Mesendoderm (in vitro differentiated cells): ENCODE measurements around the gene NCBP1.
A peak's percentile ranks its signal among the peaks of the same experiment; 100 is the strongest.

Source experiments
- DNase-seq: peaks from one replicate; pipeline ENCODE4 v3.0.0; 2013
- H2AK5ac ChIP-seq: 2 replicates; pipeline ENCODE4 v1.6.1; 2013; ENCODE audit warnings: low read length, inconsistent platforms
- H2BK120ac ChIP-seq: 2 replicates; pipeline ENCODE4 v1.6.1; 2013; ENCODE audit warnings: low read depth, mild to moderate bottlenecking, low read length, moderate library complexity, mixed read lengths
- H2BK15ac ChIP-seq: replicated peaks from 2 replicates; pipeline ENCODE4 v1.6.1; 2013; ENCODE audit warnings: low read depth, mild to moderate bottlenecking, moderate library complexity
- H2BK5ac ChIP-seq: 2 replicates; pipeline ENCODE4 v1.6.1; 2013; ENCODE audit warnings: low read length, inconsistent platforms
- H3K18ac ChIP-seq: 2 replicates; pipeline ENCODE4 v1.6.1; 2013; ENCODE audit warnings: mild to moderate bottlenecking, low read length, mixed read lengths
- H3K23ac ChIP-seq: one replicate; pipeline ENCODE4 v1.6.1; 2013; ENCODE audit warnings: low read length
- H3K27ac ChIP-seq: 2 replicates; pipeline ENCODE4 v1.5.1; 2013; ENCODE audit warnings: low read depth, mild to moderate bottlenecking, inconsistent platforms, low read length, moderate library complexity
- H3K27me3 ChIP-seq: 2 replicates; pipeline ENCODE4 v1.6.1; 2013; ENCODE audit warnings: low read length, control low read depth, mild to moderate bottlenecking, inconsistent platforms; ENCODE audit not compliant: insufficient read depth, poor library complexity
- H3K36me3 ChIP-seq: 2 replicates; pipeline ENCODE4 v1.6.1; 2013; ENCODE audit warnings: low read length, inconsistent platforms; ENCODE audit not compliant: control insufficient read depth, insufficient read depth
- H3K4ac ChIP-seq: one replicate; pipeline ENCODE4 v1.6.1; 2013; ENCODE audit warnings: low read depth, mild to moderate bottlenecking, low read length, moderate library complexity
- H3K4me1 ChIP-seq: 2 replicates; pipeline ENCODE4 v1.6.1; 2013; ENCODE audit warnings: low read depth, low read length, inconsistent platforms; ENCODE audit not compliant: control insufficient read depth
- H3K4me2 ChIP-seq: 2 replicates; pipeline ENCODE4 v1.6.1; 2013; ENCODE audit warnings: low read length
- H3K4me3 ChIP-seq: 2 replicates; pipeline ENCODE4 v1.5.1; 2013; ENCODE audit warnings: mild to moderate bottlenecking, low read length
- H3K56ac ChIP-seq: one replicate; pipeline ENCODE4 v1.6.1; 2013; ENCODE audit warnings: low read length
- H3K79me1 ChIP-seq: 2 replicates; pipeline ENCODE4 v1.6.1; 2013; ENCODE audit warnings: low read length, inconsistent platforms
- H3K79me2 ChIP-seq: 2 replicates; pipeline ENCODE4 v1.6.1; 2013; ENCODE audit warnings: mild to moderate bottlenecking, low read length; ENCODE audit not compliant: control insufficient read depth, insufficient read depth
- H3K9ac ChIP-seq: 2 replicates; pipeline ENCODE4 v1.6.1; 2013; ENCODE audit warnings: low read length, inconsistent platforms
- H4K5ac ChIP-seq: one replicate; pipeline ENCODE4 v1.6.1; 2013; ENCODE audit warnings: low read length
- H4K8ac ChIP-seq: one replicate; pipeline ENCODE4 v1.6.1; 2013; ENCODE audit warnings: low read depth, mild to moderate bottlenecking, control low read depth, low read length, moderate library complexity
- WGBS: extraction: QIAGEN DNeasy Blood & Tissue Kit; methylation state at CpG from one replicate; pipeline ENCODE4 v1.1.7; 2013; ENCODE audit warnings: low lambda C conversion rate, missing lambda C conversion rate; ENCODE audit not compliant: insufficient coverage; ENCODE audit errors: extremely low coverage; 5-methylcytosine and 5-hydroxymethylcytosine counted together

Gene NCBP1

DNA sequence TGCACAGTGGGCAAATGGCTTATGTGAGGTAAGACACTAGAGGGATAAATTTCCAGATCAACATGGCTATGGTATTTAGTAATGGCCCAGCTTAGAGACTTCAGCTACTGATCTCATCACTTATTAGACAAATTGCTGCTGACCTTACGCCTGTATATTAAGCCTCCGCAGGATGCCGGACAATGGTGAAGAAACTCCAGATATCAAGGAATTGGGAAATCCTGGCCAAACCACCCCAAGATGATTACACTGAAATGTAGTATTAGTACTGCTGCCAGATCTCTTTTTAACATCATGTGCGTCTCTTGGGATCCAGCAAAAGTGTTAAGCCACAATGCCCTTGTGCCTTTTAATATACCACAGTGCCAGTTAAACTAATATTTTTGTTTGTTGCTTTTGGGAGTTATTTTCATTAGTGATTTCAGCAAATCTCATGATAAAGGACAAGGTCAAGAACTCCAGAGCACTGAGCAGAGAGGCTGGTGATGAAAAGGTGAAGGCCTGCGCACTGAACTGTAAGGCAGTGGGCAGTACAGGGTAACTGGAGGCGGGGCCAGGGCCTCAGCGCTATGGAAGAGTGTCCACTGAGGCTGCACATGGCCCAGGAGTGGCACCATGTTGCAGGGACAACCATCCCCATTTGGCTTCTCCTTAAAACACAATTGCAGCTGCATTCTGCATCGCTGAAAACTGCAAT, 32.9 kb upstream of the NCBP1 start:
- H4K5ac ChIP-seq, result no peak overlapping the region
- H2AK5ac ChIP-seq, result no peak overlapping the region
- no peaks in the 10 kb centered on the region for H3K79me1 ChIP-seq
- H3K4me2 ChIP-seq, result no peak overlapping the region
- H3K4ac ChIP-seq, result no peak overlapping the region
- H3K4me3 ChIP-seq, result no peak overlapping the region
- no peak overlapping the region for H3K27ac ChIP-seq
- H3K9ac ChIP-seq, result no peak overlapping the region
- H2BK120ac ChIP-seq, result no peak overlapping the region
- no peaks in the 10 kb centered on the region for H3K4me1 ChIP-seq
- H3K23ac ChIP-seq, result no peak overlapping the region
- H3K79me2 ChIP-seq, result no peaks in the 10 kb centered on the region
- no peak overlapping the region for H4K8ac ChIP-seq
- H3K36me3 ChIP-seq, result peaks cover 10% of the 10 kb centered on the region
- no peak for DNase-seq
- H2BK15ac ChIP-seq, result no peak overlapping the region
- no CpG with 5 or more reads among the region's 8 CpGs for WGBS
- H3K56ac ChIP-seq, result no peak overlapping the region
- no peak overlapping the region for H2BK5ac ChIP-seq
- H3K27me3 ChIP-seq, result no peaks in the 10 kb centered on the region
- H3K18ac ChIP-seq, result no peak overlapping the region

DNA sequence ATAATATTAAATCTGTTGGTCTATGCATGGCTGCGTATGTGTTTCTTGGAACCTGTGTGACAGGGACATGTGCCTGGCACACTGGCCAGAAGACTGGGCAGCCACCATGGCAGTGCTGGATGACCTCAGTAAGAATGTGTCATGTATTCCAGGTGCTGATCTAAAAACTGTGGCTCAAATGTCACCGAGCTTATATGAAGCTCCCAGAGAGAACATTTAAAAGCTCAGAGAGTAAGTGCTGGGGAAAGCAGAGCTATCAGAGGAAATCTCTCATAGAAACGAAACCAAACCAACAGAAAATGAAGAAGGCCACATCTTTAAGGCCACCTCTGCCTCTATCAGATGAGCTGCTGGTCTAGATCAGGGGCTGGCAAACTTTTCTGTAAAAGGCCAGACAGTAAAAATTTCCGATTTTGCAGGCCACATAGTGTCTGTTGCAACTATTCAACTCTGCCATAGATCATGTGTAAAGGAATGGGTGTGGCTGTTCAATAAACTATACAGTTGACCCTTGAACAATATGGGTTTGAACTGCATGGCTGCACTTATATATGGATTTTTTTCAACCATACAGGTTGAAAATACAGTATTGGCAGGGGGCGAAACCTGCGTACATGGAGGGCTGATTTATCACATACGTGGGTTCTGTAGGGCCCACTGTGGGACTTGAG, 32.3 kb upstream of the NCBP1 start:
- no peak for DNase-seq
- Histone ChIP-seq H3K9ac (no peak overlapping the region), H2BK120ac (no peak overlapping the region), H3K79me2 (no peaks in the 10 kb centered on the region), H3K4me1 (no peaks in the 10 kb centered on the region), H2BK5ac (no peak overlapping the region), H4K5ac (no peak overlapping the region), H3K4ac (no peak overlapping the region), H3K36me3 (peaks cover 10% of the 10 kb centered on the region), H3K27me3 (no peaks in the 10 kb centered on the region), H3K4me2 (no peak overlapping the region), H3K27ac (no peak overlapping the region), H3K56ac (no peak overlapping the region), H3K18ac (no peak overlapping the region), H3K4me3 (no peak overlapping the region), H3K79me1 (no peaks in the 10 kb centered on the region), H4K8ac (no peak overlapping the region), H2AK5ac (no peak overlapping the region), H3K23ac (no peak overlapping the region), H2BK15ac (no peak overlapping the region)
- WGBS, result no CpG with 5 or more reads among the region's 7 CpGs

DNA sequence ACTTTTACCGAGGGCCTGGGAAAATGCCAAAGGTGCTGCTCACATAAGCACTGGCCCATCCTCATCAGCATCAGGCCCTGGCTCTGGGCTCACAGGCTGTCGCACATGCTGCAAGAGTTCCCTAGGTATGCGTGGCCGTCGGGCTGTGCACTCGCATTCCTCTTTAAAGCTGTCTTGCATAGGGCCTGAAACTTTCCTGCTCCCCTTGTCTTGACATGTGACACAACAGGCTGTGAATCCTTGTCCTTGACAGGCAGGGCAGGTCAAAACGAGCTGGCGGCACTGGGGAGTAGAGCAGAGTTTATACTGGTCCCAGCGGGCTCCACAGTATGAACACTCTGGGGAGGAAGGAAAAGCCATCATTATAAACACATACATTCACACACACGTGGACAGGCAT, 31.2 kb upstream of the NCBP1 start:
- H3K18ac ChIP-seq, result no peak overlapping the region
- H3K27ac ChIP-seq, result no peak overlapping the region
- no peak overlapping the region for H2BK120ac ChIP-seq
- H4K5ac ChIP-seq, result no peak overlapping the region
- H3K56ac ChIP-seq, result no peak overlapping the region
- no peak overlapping the region for H3K4ac ChIP-seq
- H3K79me1 ChIP-seq, result no peaks in the 10 kb centered on the region
- peaks cover 10% of the 10 kb centered on the region for H3K36me3 ChIP-seq
- H2AK5ac ChIP-seq, result no peak overlapping the region
- no peak overlapping the region for H3K4me3 ChIP-seq
- no peak overlapping the region for H3K4me2 ChIP-seq
- H3K23ac ChIP-seq, result no peak overlapping the region
- no peak overlapping the region for H2BK5ac ChIP-seq
- DNase-seq, result peak; percentile 19
- no peak overlapping the region for H2BK15ac ChIP-seq
- H3K79me2 ChIP-seq, result no peaks in the 10 kb centered on the region
- H3K27me3 ChIP-seq, result no peaks in the 10 kb centered on the region
- no peak overlapping the region for H4K8ac ChIP-seq
- H3K4me1 ChIP-seq, result no peaks in the 10 kb centered on the region
- H3K9ac ChIP-seq, result no peak overlapping the region
- WGBS, result no CpG with 5 or more reads among the region's 10 CpGs

GRCh38 chr9:97604901-97605645, 28.5 kb upstream of the NCBP1 start:
- Histone ChIP-seq H3K79me1 (no peaks in the 10 kb centered on the region), H3K4ac (no peak overlapping the region), H3K79me2 (no peaks in the 10 kb centered on the region), H4K5ac (no peak overlapping the region), H2BK5ac (no peak overlapping the region), H3K27me3 (no peaks in the 10 kb centered on the region), H3K4me1 (no peaks in the 10 kb centered on the region), H3K36me3 (peaks cover 10% of the 10 kb centered on the region), H2BK15ac (no peak overlapping the region), H3K56ac (no peak overlapping the region), H3K23ac (no peak overlapping the region), H3K4me2 (no peak overlapping the region), H4K8ac (no peak overlapping the region), H2BK120ac (no peak overlapping the region), H3K9ac (no peak overlapping the region), H3K18ac (no peak overlapping the region), H2AK5ac (no peak overlapping the region), H3K27ac (no peak overlapping the region), H3K4me3 (no peak overlapping the region)
- WGBS, result no CpG with 5 or more reads among the region's 17 CpGs
- DNase-seq, result no peak

DNA sequence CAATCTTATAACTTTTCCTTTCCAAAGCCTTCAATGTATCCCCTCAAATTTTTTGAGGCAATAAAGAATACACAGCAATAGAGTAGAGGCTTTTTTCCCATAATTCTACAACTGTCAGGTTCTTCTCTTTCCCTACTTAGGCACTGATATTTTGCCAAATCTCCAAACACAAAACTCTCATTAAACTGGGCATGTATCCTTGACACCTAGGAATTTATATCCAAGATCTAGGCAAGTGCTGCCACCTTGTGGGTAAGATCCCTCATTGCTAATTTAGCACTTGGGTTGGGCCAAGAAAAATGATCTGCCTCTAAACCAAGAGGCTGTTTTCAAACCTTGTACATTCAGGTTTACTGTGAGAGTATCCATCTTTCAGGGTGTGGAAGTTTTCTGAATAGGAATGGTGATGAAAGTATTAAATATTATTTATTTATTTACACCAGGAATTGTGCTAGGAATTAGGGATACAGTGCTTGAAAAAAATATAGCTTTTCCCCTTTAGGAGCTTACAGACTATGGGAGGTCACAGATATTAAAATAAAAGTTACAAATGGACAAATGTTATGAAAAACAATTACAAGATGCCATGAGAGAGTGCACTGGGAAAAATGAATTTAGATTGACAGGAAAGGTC, 18.1 kb upstream of the NCBP1 start:
- DNase-seq, result peak; percentile 61
- no peak overlapping the region for H3K9ac ChIP-seq

More for the DNA sequence above, 18.1 kb upstream of the NCBP1 start:
- H3K36me3 ChIP-seq, result no peaks in the 10 kb centered on the region
- no peak overlapping the region for H3K4me2 ChIP-seq
- no peaks in the 10 kb centered on the region for H3K4me1 ChIP-seq
- no peaks in the 10 kb centered on the region for H3K79me1 ChIP-seq
- no peak overlapping the region for H2BK15ac ChIP-seq
- H3K56ac ChIP-seq, result no peak overlapping the region
- H2AK5ac ChIP-seq, result no peak overlapping the region
- H2BK120ac ChIP-seq, result no peak overlapping the region
- H2BK5ac ChIP-seq, result no peak overlapping the region
- no peak overlapping the region for H3K4me3 ChIP-seq
- no peak overlapping the region for H4K5ac ChIP-seq
- H3K23ac ChIP-seq, result no peak overlapping the region
- no peak overlapping the region for H3K4ac ChIP-seq
- H3K27me3 ChIP-seq, result no peaks in the 10 kb centered on the region
- H3K79me2 ChIP-seq, result no peaks in the 10 kb centered on the region
- H3K27ac ChIP-seq, result no peak overlapping the region
- H4K8ac ChIP-seq, result no peak overlapping the region
- H3K18ac ChIP-seq, result no peak overlapping the region
